AG10803 (cell line): ENCODE data around the gene TSKS.
"Not testable (repeated sequence)": the region's sequence is repeated elsewhere in the genome, so short reads cannot be mapped to it uniquely, and the experiment has no call there.

Experiments used
- DNase-seq: peaks from one replicate; pipeline ENCODE4 v3.0.0; 2010; ENCODE audit warnings: low read depth
- H3K4me3 ChIP-seq: 2 replicates; pipeline ENCODE4 v1.5.1; 2011; ENCODE audit warnings: mild to moderate bottlenecking, low read length, control low read depth
- TF ChIP-seq, protein P1 (sequence below): conservative IDR thresholded peaks from 2 replicates; pipeline ENCODE4 v1.5.1; 2011; ENCODE audit warnings: mild to moderate bottlenecking, low read length, control low read depth, inconsistent platforms

Gene TSKS

GRCh38 chr19:49739098-49739497 lies 24.0 kb downstream of the TSKS start:
- H3K4me3 ChIP-seq: no peak overlapping the region
- DNase-seq: no peak
- TF ChIP-seq, protein P1, sequence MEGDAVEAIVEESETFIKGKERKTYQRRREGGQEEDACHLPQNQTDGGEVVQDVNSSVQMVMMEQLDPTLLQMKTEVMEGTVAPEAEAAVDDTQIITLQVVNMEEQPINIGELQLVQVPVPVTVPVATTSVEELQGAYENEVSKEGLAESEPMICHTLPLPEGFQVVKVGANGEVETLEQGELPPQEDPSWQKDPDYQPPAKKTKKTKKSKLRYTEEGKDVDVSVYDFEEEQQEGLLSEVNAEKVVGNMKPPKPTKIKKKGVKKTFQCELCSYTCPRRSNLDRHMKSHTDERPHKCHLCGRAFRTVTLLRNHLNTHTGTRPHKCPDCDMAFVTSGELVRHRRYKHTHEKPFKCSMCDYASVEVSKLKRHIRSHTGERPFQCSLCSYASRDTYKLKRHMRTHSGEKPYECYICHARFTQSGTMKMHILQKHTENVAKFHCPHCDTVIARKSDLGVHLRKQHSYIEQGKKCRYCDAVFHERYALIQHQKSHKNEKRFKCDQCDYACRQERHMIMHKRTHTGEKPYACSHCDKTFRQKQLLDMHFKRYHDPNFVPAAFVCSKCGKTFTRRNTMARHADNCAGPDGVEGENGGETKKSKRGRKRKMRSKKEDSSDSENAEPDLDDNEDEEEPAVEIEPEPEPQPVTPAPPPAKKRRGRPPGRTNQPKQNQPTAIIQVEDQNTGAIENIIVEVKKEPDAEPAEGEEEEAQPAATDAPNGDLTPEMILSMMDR: no peak

DNA sequence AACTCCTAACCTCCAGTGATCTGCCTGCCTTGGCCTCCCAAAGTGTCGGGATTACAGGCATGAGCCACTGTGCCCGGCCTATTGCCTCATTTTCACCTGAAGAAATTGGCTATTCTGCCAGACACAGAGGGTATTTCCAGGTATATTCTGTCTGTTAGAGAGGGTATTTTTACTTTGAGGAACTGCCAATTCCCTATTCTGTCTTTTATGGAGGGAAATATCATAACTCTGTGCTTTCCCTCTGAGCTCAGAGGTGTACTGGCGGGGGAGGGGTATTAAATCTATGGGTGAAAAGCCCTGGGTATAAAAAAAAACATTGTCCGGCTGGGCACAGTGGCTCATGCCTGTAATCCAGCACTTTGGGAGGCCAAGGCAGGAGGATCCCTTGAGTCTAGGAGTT lies 24.8 kb downstream of the TSKS start:
- no peak for DNase-seq
- TF ChIP-seq, protein P1: no peak
- no peak overlapping the region for H3K4me3 ChIP-seq

- DNase-seq: no peak
- TF ChIP-seq, protein P1: no peak
- no peak overlapping the region for H3K4me3 ChIP-seq
Measured at GRCh38 chr19:49730166-49730565, 32.9 kb downstream of the TSKS start.

DNA sequence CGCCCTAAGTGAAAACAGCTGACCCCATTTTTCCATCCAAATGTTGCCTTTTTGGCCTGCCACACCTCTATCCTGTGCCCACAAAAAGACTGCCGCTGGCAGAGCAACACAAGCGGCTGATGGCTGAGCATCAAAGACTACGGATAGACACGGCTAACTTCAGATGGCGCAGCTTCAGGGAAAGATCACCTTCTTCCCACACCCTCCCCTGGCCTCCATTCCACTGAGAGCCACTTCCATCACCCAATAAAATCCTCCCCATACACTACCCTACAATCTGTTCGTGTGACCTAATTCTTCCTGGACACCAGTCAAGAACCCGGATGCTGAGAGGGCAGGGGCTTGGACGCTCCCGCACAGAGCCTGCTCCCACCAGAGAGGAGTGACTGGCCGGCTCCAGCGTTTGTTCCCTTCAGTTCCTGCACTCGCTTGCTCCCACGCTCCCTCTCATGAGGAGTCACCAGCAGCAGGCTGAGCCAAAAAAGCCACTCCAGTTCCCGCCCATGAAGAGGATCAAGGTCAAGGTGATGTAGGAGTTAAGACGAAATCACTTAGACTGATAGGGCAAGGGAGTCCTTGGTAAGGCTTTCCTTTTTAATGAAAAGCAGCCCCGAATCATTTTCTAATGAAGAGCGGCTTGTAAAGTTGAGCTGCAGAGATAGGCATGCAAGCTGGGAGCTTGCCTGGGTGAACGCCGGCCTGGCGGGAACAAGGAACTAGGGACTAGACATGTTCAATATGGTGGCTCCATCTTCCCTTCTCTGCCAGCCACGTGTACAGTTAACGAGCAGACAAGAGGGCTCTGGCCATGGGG lies 35.7 kb downstream of the TSKS start:
- DNase-seq: peak; percentile 35
- H3K4me3 ChIP-seq: no peak overlapping the region
- TF ChIP-seq, protein P1: no peak

DNA sequence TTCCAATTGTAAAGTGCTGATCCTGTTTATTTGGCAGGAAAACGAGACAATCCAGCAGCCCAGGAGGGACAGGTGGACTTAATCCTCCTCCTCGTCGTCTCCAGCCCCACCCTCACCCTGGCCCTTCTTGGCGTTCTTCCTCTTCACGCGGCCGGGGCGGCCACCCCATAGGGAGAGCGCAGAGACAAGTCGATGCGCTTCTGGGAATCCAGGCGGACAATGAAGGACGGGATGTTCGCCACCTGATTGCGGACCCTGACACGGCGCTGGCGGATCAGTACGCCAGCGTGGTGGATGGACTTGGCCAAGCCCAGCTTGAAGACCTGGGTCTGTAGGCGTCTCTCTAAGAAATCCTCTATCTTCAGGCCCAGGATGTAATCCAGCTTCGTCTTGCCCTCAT lies 43.7 kb downstream of the TSKS start:
- H3K4me3 ChIP-seq, DNase-seq: not testable (repeated sequence)

DNA sequence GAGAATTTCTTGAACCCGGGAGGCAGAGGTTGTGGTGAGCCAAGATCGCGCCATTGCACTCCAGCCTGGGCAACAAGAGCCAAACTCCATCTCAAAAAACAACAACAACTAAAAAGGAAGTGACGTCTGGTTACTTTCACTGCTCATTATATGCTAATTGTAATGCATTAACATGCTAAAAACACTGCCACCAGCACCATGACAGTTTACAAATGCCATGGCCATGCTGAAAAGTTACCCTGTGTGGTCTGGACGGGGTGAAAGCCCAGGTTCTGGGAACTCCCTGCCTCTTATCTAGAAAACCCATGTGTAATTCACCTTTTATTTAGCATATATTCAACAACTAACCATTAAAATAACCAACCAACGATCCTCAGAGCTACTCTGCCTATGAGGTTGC lies 44.1 kb downstream of the TSKS start:
- no peak for DNase-seq
- TF ChIP-seq, protein P1: no peak
- H3K4me3 ChIP-seq: no peak overlapping the region

DNA sequence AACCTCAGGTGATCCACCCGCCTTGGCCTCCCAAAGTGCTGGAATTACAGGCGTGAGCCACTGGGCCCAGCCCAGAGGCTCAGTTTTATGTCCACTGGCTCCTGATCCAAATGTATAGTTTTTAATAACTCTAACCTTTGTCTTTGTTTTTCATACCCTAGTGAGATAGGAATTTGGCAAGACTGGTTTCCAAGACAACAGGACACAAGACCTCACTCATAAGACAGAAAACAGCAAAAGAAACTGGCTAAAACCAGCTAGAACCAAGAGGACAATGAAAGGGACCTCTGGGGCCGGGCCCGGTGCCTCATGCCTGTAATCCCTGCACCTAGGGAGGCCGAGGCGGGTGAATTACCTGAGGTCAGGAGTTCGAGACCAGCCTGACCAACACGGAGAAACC lies 44.6 kb downstream of the TSKS start:
- no peak overlapping the region for H3K4me3 ChIP-seq
- DNase-seq: peak; percentile 28
- TF ChIP-seq, protein P1: no peak

- no peak for DNase-seq
- H3K4me3 ChIP-seq: no peak overlapping the region
- TF ChIP-seq, protein P1: no peak
Measured at GRCh38 chr19:49716154-49716553, 47.0 kb downstream of the TSKS start.
